Adrenal gland (tissue), 12 donors: Measurements from ENCODE around the gene C10orf105. TPM values are rescaled to one million over a fixed set of nuclear protein-coding genes. Genes with fewer than 3 reads are reported as not detected.

Experiments
- DNase-seq, 7 donors: peaks; one replicate each; pipeline ENCODE4 v3.0.0-alpha.2; 2019 to 2020
- H3K27ac ChIP-seq, 5 donors: fragments of 200-600 bp; sonication (generic) in 4 of 5; 1 replicate in 3 of 5; 2 replicates in 2 of 5; pipeline versions ENCODE4 v1.5.1 to v1.8.0; 2016 to 2020; ENCODE audit warnings: mild to moderate bottlenecking in 1 of 5
- H3K27me3 ChIP-seq: fragments of 200-600 bp; 2 replicates; pipeline ENCODE4 v1.8.0; 2021
- H3K36me3 ChIP-seq, 2 donors: fragments of 200-600 bp; replicated peaks in 1 of 2; 1 replicate in 1 of 2; 2 replicates in 1 of 2; pipeline versions ENCODE4 v1.5.1 to v1.8.0; 2018 to 2022
- H3K4me1 ChIP-seq, 2 donors: fragments of 200-600 bp; replicated peaks in 1 of 2; 1 replicate in 1 of 2; 2 replicates in 1 of 2; pipeline versions ENCODE4 v1.5.1 to v1.8.0; 2018 to 2021
- H3K4me3 ChIP-seq, 4 donors: fragments of 200-600 bp; sonication (generic) in 3 of 4; one replicate each; pipeline ENCODE4 v1.5.1; 2016 to 2018
- H3K9me3 ChIP-seq, 3 donors: fragments of 200-600 bp; sonication (generic) in 1 of 3; replicated peaks in 1 of 3; 1 replicate in 2 of 3; 2 replicates in 1 of 3; pipeline versions ENCODE4 v1.5.1 to v1.8.0; 2016 to 2021
- CTCF ChIP-seq, 6 experiments: fragments of 450-650 bp in 4 of 6; fragments of 200-600 bp in 2 of 6; sonication (generic) in 1 of 6; IDR thresholded peaks; 1 replicate in 5 of 6; 2 replicates in 1 of 6; pipeline versions ENCODE4 v1.5.1 to v1.8.0; 2016 to 2021; ENCODE audit warnings: antibody characterized with exemption in 6 of 6, mild to moderate bottlenecking in 2 of 6, moderate library complexity in 1 of 6
- POLR2A ChIP-seq, 2 donors: fragments of 450-650 bp; IDR thresholded peaks; one replicate each; pipeline ENCODE4 v1.6.1; 2017; ENCODE audit warnings: antibody characterized with exemption in 2 of 2, mild to moderate bottlenecking in 2 of 2, moderate library complexity in 1 of 2
- WGBS, 4 donors: extraction: QIAGEN DNeasy Blood & Tissue Kit in 2 of 4; methylation state at CpG; one replicate each; pipeline versions ENCODE4 v1.1.5 to v1.1.7; 2013 to 2017; 5-methylcytosine and 5-hydroxymethylcytosine counted together
- intact Hi-C, 2 donors: fragments of 100-400 bp; cut with DNase I; formaldehyde crosslinking; loops; one replicate each; pipeline versions ENCODE4 v1.14.1 to v1.15.0; 2022 to 2023
- polyA plus RNA-seq, 3 donors: library from polyadenylated mRNA; stranded (reverse); fragments of 200-250 nt in 2 of 3; fragments of 350-450 nt in 1 of 3; fragmentation: Illumina TruSeq in 1 of 3; extraction: RNeasy Lipid Tissue Mini Kit (QIAGEN cat#74804) in 1 of 3; gene quantifications; one replicate each; pipeline ENCODE4 v1.2.3, GENCODE V29; 2013 to 2014
- total RNA-seq, 9 donors: library from RNA; depleted of rRNA in 4 of 9; stranded (reverse); fragments of >200 nt in 4 of 9; fragments of 120-200 nt in 1 of 9; fragmentation: NEBNext Ultra II Directional in 1 of 9; extraction: Animal tissue kit (Norgen Biotek cat#: 25700) in 1 of 9; gene quantifications; one replicate each; pipeline versions ENCODE4 v1.1.0 to v1.2.4, GENCODE V29; 2013 to 2023
- donor health status: healthy with polysubstance abuse.
- donor health status: Bipolar disorder and iron deficiency.
- donor health status: DM: yes; HTN: yes; CAD: no.
- donor health status: DM: no; HTN: no; CAD: no.
- donor health status: DM: no; HTN: no; CAD: no.
- donor health status: DM: yes; HTN: yes; CAD: no.

The C10orf105 gene
- total and polyA plus RNA-seq, 12 donors, result under 0.01 to 0.48 (median 0.07) TPM; not detected in 2

GRCh38 chr10:71693377-71693776, 26.2 kb downstream of the C10orf105 start:
- no peak overlapping the region for H3K4me3 ChIP-seq
- H3K9me3 ChIP-seq, result no peaks in the 10 kb centered on the region
- H3K27me3 ChIP-seq, result no peaks in the 10 kb centered on the region
- peaks cover 0 to 9% of the 10 kb centered on the region in 2 donors for H3K4me1 ChIP-seq
- WGBS, 4 donors, result 53 to 61% (median 55%) methylated on average over 5 of the region's 5 CpGs
- no peak for TF ChIP-seq CTCF (IDR thresholded peaks at IDR 0.05)
- TF ChIP-seq POLR2A (IDR thresholded peaks at IDR 0.05), result no peak
- H3K36me3 ChIP-seq, result no peaks in the 10 kb centered on the region
- DNase-seq, result no peak
- intact Hi-C loops, result no loop called here
- H3K27ac ChIP-seq, result peak overlapping the region in 3 of 5 donors; percentile 32 to 60 (median 51)

GRCh38 chr10:71692598-71693306, 26.8 kb downstream of the C10orf105 start:
- Histone ChIP-seq H3K36me3 (no peaks in the 10 kb centered on the region), H3K4me3 (no peak overlapping the region), H3K4me1 (peaks cover 0 to 9% of the 10 kb centered on the region in 2 donors), H3K27ac (no peak overlapping the region), H3K27me3 (no peaks in the 10 kb centered on the region), H3K9me3 (no peaks in the 10 kb centered on the region)
- WGBS, 4 donors, result 73 to 84% (median 78%) methylated on average over 7 of the region's 7 CpGs
- intact Hi-C loops, result no loop called here
- DNase-seq, result no peak
- TF ChIP-seq POLR2A (IDR thresholded peaks at IDR 0.05), result no peak
- TF ChIP-seq CTCF (IDR thresholded peaks at IDR 0.05), result no peak

GRCh38 chr10:71691405-71691804, 28.2 kb downstream of the C10orf105 start:
- Histone ChIP-seq H3K27ac (no peak overlapping the region), H3K36me3 (no peaks in the 10 kb centered on the region), H3K4me1 (peaks cover 0 to 8% of the 10 kb centered on the region in 2 donors), H3K4me3 (no peak overlapping the region), H3K27me3 (no peaks in the 10 kb centered on the region), H3K9me3 (no peaks in the 10 kb centered on the region)
- intact Hi-C loops, result no loop called here
- no peak for DNase-seq
- WGBS, 4 donors, result 87 to 100% (median 97%) methylated on average over 2 of the region's 2 CpGs
- TF ChIP-seq POLR2A (IDR thresholded peaks at IDR 0.05) (no peak), CTCF (IDR thresholded peaks at IDR 0.05) (no peak)

- Histone ChIP-seq H3K4me1 (peaks cover 0 to 4% of the 10 kb centered on the region in 2 donors), H3K4me3 (no peak overlapping the region), H3K36me3 (no peaks in the 10 kb centered on the region), H3K27ac (no peak overlapping the region), H3K27me3 (no peaks in the 10 kb centered on the region), H3K9me3 (no peaks in the 10 kb centered on the region)
- 89 to 93% (median 91%) methylated on average over 6 to 13 of the region's 13 CpGs for WGBS, 4 donors
- no peak for DNase-seq
- no peak for TF ChIP-seq POLR2A (IDR thresholded peaks at IDR 0.05)
- no peak for TF ChIP-seq CTCF (IDR thresholded peaks at IDR 0.05)
- intact Hi-C loops, result no loop called here
Measured at GRCh38 chr10:71690094-71690720, 29.4 kb downstream of the C10orf105 start.
